GM12874 (cell line): ENCODE results near the gene ASB17.

Experiments used
- CTCF ChIP-seq: IDR thresholded peaks from 2 replicates; pipeline ENCODE4 v1.5.1; 2011; ENCODE audit warnings: low read depth, mild to moderate bottlenecking, control low read depth, low read length, moderate library complexity; ENCODE audit not compliant: insufficient read depth

ASB17 gene

GRCh38 chr1:75932304-75932703 lies at the start of gene ASB17:
ASB17 (minus strand) TSS chr1:75932404; CDS start chr1:75932291, 113 bp downstream.
- TF ChIP-seq CTCF = no peak

GRCh38 chr1:75980972-75981897 lies 49.0 kb upstream of the ASB17 start:
- no peak for TF ChIP-seq CTCF

- TF ChIP-seq CTCF = no peak
These were observed 38.4 kb upstream of the ASB17 start for GRCh38 chr1:75970631-75971030.

GRCh38 chr1:75969550-75969949 lies 37.3 kb upstream of the ASB17 start:
- TF ChIP-seq CTCF = no peak

GRCh38 chr1:75967719-75968118 lies 35.5 kb upstream of the ASB17 start:
- TF ChIP-seq CTCF = no peak

GRCh38 chr1:75964760-75965408 lies 32.7 kb upstream of the ASB17 start:
- no peak for TF ChIP-seq CTCF

- no peak for TF ChIP-seq CTCF
These were observed 22.4 kb upstream of the ASB17 start for GRCh38 chr1:75954586-75954985.
